ENCODE data around the gene ADGRL3.

- TF ChIP-seq, protein P1, sequence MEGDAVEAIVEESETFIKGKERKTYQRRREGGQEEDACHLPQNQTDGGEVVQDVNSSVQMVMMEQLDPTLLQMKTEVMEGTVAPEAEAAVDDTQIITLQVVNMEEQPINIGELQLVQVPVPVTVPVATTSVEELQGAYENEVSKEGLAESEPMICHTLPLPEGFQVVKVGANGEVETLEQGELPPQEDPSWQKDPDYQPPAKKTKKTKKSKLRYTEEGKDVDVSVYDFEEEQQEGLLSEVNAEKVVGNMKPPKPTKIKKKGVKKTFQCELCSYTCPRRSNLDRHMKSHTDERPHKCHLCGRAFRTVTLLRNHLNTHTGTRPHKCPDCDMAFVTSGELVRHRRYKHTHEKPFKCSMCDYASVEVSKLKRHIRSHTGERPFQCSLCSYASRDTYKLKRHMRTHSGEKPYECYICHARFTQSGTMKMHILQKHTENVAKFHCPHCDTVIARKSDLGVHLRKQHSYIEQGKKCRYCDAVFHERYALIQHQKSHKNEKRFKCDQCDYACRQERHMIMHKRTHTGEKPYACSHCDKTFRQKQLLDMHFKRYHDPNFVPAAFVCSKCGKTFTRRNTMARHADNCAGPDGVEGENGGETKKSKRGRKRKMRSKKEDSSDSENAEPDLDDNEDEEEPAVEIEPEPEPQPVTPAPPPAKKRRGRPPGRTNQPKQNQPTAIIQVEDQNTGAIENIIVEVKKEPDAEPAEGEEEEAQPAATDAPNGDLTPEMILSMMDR (conservative IDR thresholded peaks at IDR 0.05 in 1 of 2, IDR thresholded peaks at IDR 0.05 in 1 of 2; ENCODE audit: low read depth in 1 of 2, low read length in 2 of 2): no peak
- no peak for TF ChIP-seq EZH2 (IDR thresholded peaks at IDR 0.05; ENCODE audit: low read length, missing control alignments)
Measured at GRCh38 chr4:61180405-61180804, 19.7 kb upstream of the ADGRL3 start.
